Epithelial cell of esophagus (primary cell): ENCODE results near the gene MORN1.

Source experiments
- DNase-seq: peaks from one replicate; pipeline ENCODE4 v3.0.0; 2010; ENCODE audit warnings: low read depth
- H3K4me3 ChIP-seq: 2 replicates; pipeline ENCODE4 v1.5.1; 2011; ENCODE audit warnings: mild to moderate bottlenecking, low read length, control low read depth
- TF ChIP-seq, protein P1 (sequence below): IDR thresholded peaks from 2 replicates; pipeline ENCODE4 v1.5.1; 2011; ENCODE audit warnings: low read depth, mild to moderate bottlenecking, low read length, control low read depth, inconsistent platforms; ENCODE audit not compliant: insufficient read depth; ENCODE audit errors: missing control alignments

Gene MORN1

DNA sequence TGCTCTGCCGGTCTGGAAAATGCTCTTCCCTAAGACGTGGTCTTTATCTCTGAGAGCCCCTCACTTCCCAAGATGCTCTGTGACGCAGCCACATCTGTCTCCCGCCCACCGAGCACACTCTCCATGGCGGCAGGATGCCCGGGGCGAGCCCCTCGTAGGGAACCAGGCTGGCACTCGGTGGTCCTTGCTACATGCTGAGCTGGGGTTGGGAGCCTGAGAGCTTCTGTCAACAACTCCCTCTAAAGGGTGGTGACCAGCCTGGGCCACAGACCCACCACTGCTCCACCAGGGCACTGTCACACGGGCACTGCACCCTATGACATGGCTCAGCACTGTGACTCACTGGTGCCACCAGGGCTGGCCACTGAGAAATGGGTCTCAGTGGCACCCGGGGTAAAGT, 18.4 kb upstream of the MORN1 start:
- H3K4me3 ChIP-seq = no peak overlapping the region
- TF ChIP-seq, protein P1, sequence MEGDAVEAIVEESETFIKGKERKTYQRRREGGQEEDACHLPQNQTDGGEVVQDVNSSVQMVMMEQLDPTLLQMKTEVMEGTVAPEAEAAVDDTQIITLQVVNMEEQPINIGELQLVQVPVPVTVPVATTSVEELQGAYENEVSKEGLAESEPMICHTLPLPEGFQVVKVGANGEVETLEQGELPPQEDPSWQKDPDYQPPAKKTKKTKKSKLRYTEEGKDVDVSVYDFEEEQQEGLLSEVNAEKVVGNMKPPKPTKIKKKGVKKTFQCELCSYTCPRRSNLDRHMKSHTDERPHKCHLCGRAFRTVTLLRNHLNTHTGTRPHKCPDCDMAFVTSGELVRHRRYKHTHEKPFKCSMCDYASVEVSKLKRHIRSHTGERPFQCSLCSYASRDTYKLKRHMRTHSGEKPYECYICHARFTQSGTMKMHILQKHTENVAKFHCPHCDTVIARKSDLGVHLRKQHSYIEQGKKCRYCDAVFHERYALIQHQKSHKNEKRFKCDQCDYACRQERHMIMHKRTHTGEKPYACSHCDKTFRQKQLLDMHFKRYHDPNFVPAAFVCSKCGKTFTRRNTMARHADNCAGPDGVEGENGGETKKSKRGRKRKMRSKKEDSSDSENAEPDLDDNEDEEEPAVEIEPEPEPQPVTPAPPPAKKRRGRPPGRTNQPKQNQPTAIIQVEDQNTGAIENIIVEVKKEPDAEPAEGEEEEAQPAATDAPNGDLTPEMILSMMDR = no peak
- DNase-seq = no peak

DNA sequence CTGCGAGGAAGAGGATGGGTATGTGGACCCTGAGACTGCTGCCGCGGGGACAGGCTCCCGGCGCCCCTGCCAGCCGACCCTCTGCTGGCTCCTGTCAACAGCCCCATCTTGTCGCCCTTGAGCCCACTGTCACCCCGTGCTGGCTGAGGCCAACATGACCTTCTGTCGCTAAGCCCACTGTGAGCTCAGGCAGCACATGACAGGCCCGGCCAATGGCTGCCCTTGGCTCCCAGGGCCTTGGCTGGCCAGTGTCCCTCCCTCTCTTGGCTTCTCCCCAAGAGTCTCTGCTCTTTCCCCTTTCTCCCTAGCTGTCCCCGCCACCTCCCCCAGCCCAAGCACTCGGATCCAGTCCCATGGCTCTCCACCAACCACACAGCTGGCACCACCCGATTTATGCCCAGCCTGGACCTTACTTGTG, 17.5 kb upstream of the MORN1 start:
- DNase-seq = no peak
- no peak overlapping the region for H3K4me3 ChIP-seq
- TF ChIP-seq, protein P1 = no peak

DNA sequence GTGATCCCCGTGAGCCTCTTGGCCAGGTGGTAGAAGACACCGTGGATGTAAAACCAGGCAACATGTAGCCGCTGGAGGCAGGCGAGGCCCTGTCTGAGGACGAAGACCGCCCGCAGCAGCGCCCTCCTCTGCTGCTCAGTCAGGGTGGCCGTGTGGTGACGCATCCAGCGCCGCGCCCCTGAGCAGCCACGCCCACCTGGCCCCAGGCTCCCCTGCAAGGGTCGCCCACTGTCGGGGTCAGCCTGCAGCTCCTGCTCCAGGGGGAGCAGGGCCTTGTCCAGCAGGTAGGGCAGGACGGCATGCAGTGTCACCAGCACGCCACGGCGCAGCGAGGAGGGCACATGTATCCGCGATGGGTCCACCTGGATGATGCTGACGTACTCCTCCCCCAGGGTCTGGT, 17.1 kb upstream of the MORN1 start:
- TF ChIP-seq, protein P1 = no peak
- no peak overlapping the region for H3K4me3 ChIP-seq
- DNase-seq = no peak

DNA sequence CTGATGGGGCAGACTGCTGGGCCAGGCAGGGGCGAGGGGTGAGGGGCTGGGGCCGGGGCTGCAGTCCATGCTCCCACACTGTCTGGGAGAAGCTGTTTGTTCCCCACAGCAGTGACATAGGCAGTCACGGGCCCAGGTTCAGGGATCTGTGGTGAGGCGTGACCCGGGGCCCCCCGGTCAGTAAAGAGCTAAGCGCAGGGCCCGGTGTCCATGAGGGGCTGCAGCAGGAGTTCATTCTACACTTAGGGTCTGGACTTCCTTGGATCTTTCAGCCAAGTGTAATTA, 16.6 kb upstream of the MORN1 start:
- TF ChIP-seq, protein P1 = no peak
- no peak for DNase-seq
- no peak overlapping the region for H3K4me3 ChIP-seq

DNA sequence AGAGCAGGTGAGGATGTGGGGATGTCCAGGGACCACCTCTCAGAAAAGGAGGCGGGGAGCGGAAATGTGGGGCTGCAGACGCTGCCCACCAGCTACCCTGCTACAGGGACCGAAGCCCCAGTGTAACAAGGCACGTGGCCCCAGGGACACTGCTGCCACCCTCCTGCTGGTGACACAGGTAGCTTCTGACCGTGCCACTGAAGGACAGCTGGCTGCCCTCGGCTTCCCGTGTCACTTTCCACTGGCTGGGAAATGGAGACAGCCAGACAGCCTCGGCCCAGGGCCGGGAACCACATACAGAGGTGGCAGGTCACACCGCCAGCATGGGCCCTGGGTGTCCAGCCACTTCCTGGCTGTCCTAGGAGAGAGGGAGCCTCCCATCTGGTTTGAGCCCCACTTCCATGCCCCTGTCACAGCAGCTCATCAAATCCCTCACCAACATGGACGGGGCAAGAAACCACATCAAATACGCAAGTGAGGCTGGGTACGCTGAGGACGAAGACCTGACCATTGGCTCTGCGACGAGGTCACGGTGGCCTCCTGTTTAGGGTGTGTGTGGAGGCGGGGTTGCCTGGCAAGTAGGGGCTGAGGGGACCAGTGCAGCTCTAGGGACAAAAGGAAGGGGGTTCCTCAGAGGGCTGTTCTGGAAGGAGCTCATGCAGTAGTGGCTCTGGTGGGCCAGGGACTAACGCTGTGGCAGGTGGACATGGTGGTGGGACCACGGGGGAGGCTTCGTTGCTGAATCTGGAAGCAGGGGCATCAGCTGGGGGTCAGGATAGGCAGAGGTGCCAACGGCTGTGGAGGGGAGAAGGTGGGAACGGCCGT, 16.0 kb upstream of the MORN1 start:
- no peak overlapping the region for H3K4me3 ChIP-seq
- TF ChIP-seq, protein P1 = no peak
- DNase-seq = no peak

DNA sequence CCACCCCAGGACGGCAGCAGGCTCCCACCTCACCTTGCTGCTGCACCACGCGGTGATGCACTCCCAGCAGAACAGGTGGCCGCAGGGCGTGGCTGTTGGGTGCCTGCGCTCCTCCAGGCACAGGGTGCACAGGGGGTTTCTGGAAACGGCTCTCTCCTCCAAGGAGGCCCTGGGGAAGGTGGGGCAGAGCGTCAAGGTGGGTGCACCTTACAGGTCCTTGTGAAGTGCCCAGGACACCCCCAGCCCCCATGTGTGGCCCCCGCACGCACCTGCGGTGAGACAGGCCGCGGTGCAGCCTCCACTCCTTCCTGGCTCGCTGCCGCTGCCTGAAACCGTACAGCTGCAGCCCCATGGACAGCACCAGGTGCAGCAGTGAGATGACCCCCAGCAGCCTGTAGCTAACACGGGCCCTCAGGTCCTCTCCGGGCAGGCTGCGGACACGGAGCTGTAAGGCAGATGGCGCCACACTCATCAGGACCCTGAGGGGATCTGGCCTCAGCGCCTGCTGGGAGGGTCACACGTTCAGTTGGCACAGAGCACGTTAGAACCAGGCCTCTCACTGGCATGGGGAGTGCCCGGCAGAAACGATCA, 15.2 kb upstream of the MORN1 start:
- TF ChIP-seq, protein P1 = no peak
- no peak overlapping the region for H3K4me3 ChIP-seq
- no peak for DNase-seq

DNA sequence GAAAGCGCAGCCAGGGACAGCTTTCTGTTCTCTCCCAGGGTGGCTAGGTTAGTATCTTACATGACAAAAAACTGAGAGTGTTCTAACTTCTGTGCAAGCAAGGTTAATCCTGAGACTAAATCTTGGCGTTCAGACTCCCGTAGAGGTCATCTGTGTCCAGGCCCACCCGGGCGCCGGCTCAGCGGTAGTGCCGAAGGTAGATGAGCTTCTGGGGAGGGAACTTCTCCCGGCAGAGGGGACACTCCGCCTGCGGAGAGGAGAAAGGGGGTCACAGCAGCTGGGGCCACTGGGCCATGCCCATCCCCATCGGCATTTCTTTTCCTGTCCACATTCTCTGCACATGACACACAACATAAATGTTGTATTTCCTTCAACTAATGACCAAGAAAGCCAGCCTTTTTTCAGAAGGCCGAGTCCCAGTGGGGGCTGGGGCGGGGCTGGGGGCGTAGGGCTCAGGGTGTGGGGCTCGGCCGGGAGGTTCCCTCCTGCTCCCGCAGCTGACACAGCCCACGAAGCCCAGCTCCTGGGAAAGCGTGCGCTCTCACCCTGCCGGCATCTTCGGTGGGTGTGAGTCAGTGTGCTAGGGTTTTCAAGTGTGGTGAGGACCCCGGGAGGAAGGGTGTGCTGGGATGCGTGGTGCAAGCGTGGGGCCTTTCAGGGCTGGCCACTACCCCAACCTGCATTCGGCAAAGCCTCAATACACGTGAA, 14.4 kb upstream of the MORN1 start:
- H3K4me3 ChIP-seq = no peak overlapping the region
- no peak for DNase-seq
- TF ChIP-seq, protein P1 = no peak
